GM19239 (cell line): ENCODE measurements around the gene PARPBP.
"Not testable (repeated sequence)": the region's sequence is repeated elsewhere in the genome, so short reads cannot be mapped to it uniquely, and the experiment has no call there.

Experiments used
- DNase-seq: peaks from one replicate; pipeline ENCODE4 v3.0.0; 2011; ENCODE audit warnings: low spot score; ENCODE audit not compliant: insufficient read length
- FAIRE-seq: peaks from 2 replicates; lab custom pipeline; 2011; peaks lifted over from hg19 to GRCh38; lab: Jason Lieb, UNC

Gene PARPBP

DNA sequence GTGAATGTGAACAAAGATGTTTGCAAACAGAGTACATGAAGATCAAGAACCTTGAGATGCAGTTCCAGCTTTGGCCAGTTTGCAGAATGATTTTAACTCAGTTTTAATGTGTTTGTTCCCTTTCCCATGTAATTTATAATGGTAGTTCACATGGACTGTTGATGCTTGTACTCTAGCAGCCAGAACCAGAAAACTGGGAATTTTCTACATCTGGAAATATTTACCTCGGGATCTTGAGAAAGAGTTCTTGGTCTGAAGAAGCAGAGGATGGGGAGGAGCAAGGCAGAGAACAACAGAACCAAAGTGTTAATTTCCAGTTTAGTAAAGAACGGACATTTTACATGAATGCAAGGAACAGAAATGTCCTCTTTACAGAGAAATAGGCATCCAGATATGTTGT is 114.6 kb downstream of the PARPBP start:
- DNase-seq (no peak), FAIRE-seq (no peak)

- DNase-seq, FAIRE-seq: not testable (repeated sequence)
Observed at GRCh38 chr12:102240859-102241258, 120.9 kb downstream of the PARPBP start.
